ENCODE measurements around the gene PRDX2.

GRCh38 chr19:12757544-12758274 is 43.9 kb downstream of the PRDX2 start:
- TF ChIP-seq CTCF (conservative IDR thresholded peaks at IDR 0.05; ENCODE audit: low read length) (peak; percentile 82), EZH2phosphoT487 (IDR thresholded peaks at IDR 0.05; ENCODE audit: borderline replicate concordance, low read depth, low read length) (no peak)
